Stimulated activated naive CD8-positive, alpha-beta T cell treated with anti-CD3 and anti-CD28 coated beads, Interleukin-15, Interleukin-2, amounts not matched to agents 100 U/mL and 50 U/mL, for 24 hours (primary cell): Measurements from ENCODE around the gene TMEM39A.

Source experiments
- ATAC-seq: fragments of 150-1000 bp; cut with Tn5 transposase; one replicate; pipeline ENCODE4 v1.10.0; 2021
- DNase-seq: peaks from one replicate; pipeline ENCODE4 v3.0.0; 2021

Gene TMEM39A

DNA sequence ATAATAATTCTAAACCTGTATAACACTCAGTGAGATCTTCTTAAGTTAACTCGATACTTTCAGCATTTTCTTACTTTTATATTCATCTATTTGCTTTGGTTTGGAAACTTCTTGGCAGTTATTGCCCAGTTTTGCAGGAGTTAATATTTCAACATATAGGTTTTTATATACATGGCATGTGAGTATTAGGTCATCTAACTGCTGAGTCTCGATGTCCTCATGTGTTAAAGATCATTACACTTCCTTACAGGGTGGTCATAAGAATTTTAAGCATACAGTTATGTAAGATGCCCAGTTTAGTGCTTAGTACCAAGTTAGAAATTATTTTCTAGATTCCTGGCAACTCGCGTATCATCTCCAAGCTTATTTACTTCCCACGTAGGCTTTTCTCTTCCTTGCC lies 62.9 kb downstream of the TMEM39A start:
- ATAC-seq (no peak), DNase-seq (no peak)

DNA sequence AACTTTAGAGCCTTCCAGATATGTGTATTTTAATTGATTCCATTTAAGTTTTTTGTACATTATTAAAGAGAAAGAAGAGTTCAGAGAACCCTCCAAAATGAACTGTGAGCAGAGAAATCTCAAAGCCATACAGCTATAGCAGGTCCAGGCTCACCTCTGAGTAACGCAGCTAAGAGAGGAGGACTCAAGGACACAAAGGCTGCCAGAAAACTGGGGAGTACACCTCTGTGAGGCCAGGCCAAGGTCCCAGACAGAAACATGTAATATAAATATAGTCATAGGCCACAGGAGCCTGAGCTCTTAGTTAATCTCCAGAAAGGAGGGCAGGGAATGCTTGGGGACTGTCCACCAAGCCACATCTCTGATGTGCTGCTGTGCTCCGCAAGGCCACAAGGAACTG lies 66.5 kb downstream of the TMEM39A start:
- ATAC-seq (no peak), DNase-seq (no peak)

DNA sequence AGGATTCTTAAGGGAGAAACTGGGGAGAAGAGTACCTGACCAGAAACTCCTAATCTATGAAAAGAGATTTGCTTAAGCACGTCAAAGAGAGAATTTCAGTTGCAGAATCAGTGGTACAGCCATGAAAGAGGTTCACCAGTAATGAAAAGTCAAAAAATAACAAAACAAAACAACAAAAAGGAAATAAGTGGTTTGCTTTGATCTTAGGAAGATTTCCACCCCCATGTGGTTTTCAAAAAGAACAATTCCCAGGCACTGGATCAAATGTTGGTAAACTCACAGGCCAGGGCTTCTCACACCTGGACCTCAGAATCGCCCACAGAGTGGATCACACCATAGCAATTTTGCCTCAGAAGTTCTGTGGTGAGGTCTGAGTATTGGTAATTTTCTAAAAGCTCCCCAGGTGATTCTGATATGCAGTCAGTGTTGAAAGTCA lies 67.5 kb downstream of the TMEM39A start:
- ATAC-seq, result peak; percentile 19
- no peak for DNase-seq

DNA sequence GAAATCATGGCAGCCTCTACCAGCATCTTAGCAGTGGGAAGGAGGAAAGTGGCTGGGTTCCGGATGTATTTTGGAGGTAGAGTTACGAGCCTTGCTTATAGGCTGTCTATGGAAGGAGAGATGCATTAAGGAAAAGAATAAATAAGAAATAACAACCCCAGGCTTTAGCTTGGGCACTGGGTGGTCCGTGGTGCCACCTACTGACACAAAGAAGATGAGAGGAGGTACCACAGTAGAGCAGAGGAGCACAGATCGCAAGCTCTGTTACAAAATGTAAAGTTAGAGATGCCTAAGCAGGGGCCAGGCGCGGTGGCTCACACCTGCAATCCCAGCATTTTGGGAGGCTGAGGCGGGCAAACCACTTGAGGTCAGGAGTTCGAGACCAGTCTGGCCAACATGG lies 74.8 kb downstream of the TMEM39A start:
- DNase-seq, result no peak
- ATAC-seq, result no peak

DNA sequence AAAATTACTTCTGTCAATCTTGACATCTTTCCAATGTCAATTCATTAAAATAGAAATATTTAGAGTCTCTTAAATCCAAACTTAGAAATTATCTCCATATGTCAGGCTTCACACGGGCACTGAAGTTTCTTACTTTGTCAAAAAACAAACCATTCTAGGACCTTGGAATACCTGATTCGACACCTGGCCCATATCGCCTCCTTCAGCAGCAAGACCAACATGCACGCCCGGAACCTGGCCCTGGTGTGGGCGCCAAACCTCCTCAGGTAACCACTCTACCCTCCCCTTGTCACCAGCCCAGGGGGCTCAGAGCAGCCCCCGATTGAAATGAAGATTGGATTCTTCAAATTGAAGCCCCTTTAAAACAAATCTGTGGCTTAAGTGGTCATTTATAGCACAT lies 81.3 kb downstream of the TMEM39A start:
- no peak for ATAC-seq
- no peak for DNase-seq

DNA sequence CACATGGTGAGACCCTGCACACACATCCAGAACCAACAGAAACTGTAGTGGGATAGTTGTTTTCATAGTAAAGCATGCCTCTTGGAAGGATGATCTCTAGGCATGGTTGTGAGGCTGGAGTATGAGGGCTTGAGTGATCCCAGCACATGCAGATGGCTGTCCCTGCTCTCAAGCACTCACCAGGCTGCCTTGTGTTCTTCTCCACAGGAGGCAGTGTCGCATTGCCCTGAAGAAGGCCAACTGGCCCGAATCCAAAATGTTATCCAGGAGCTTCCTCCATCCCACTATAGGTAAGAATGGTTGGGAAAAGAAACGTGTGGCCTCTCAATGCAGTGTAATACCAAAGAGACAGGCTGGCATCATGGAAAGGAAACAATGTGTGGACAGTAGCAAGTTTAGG lies 82.7 kb downstream of the TMEM39A start:
- no peak for DNase-seq
- no peak for ATAC-seq
